HG03342 (cell line): Measurements from ENCODE around the gene TCHP.

ENCODE experiments used
- ATAC-seq: cut with Tn5 transposase; IDR thresholded peaks from one replicate; pipeline ENCODE4 v1.9.1; 2021; ENCODE audit warnings: mild to moderate bottlenecking, moderate library complexity; ENCODE audit not compliant: unreplicated experiment

Gene TCHP

GRCh38 chr12:109932878-109933503 is 32.9 kb downstream of the TCHP start:
- no peak for ATAC-seq

GRCh38 chr12:109934026-109934425 is 34.0 kb downstream of the TCHP start:
- ATAC-seq = no peak

DNA sequence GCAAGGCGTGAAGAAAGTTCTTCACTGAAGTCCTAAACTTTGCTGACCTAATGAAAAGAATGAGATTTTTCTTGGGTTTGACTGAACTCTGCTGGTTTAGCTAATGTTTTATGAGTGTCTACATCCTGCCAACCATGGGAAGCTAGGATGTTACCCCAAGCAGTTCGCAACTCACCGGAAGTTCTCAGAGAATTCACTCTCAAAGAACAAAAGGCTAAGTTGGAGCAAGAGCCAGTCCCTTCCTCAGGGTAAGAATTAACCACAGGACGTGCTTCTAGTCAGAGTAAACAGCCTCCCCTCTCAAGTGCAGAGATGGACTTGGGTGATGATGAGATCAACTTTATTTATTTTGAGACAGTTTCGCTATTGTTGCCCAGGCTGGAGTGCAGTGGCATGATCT is 37.3 kb downstream of the TCHP start:
- no peak for ATAC-seq

GRCh38 chr12:109938947-109939346 is 38.9 kb downstream of the TCHP start:
- ATAC-seq = no peak

DNA sequence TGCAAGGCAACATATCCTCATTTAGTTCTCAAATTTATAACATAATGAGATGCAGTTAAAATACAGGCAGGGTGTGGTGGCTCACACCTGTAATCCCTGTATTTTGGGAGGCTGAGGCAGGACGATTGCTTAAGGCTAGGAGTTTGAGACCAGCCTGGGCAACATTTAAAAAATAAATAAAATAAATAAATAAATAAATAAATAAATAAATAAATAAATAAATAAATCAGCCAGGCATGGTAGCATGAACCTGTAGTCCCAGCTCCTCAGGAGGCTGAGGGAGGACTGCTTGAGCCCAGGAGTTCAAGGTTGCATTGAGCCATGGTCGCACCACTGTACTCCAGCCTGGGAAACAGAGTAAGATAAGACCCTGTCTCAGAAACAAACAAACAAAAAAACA is 39.4 kb downstream of the TCHP start:
- ATAC-seq = no peak

- ATAC-seq = no peak
Observed at GRCh38 chr12:109940339-109940923, 40.4 kb downstream of the TCHP start.

- ATAC-seq = no peak
Observed at GRCh38 chr12:109943811-109944210, 43.7 kb downstream of the TCHP start.

- ATAC-seq = no peak
Observed at GRCh38 chr12:109944561-109945359, 44.7 kb downstream of the TCHP start.

GRCh38 chr12:109946505-109946904 is 46.4 kb downstream of the TCHP start:
- no peak for ATAC-seq

DNA sequence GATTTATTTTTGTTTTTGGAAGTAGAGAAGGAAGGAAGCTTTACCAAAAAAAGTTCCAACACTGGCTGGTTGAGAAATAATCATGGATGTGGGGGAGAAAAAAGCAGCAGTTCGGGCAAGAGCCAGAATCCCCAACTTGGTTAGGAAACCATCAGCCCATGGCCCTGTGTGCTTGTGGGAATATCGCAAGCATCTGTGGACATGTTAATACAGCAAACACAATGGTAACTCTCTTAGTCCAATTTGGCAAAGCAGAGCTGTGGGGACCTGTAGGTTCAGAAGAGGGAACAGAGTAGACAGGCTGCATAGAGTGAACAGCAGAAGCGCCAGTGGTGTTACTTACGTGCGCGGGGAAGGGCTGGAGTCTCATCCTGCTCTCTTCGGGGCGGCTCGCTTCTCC is 46.8 kb downstream of the TCHP start:
- ATAC-seq = no peak

DNA sequence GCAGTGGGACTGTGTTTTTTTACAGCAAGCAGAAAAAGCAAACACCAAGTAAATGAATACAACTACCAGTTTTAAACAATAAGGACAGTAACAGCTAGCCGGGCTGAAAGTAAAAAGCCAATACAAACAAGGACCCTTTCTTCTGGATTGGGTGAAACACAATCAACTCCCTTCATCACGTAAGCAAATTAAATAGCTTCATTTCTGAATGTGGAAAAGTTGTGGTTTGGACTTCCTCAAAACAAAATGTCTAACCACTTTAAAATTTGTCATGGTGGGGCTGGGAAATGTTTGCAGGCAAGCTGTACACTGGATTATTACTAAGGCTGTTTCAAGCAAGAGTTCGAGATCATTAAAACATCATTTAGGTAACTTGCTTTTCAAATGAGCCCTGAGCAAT is 47.4 kb downstream of the TCHP start:
- ATAC-seq = no peak

DNA sequence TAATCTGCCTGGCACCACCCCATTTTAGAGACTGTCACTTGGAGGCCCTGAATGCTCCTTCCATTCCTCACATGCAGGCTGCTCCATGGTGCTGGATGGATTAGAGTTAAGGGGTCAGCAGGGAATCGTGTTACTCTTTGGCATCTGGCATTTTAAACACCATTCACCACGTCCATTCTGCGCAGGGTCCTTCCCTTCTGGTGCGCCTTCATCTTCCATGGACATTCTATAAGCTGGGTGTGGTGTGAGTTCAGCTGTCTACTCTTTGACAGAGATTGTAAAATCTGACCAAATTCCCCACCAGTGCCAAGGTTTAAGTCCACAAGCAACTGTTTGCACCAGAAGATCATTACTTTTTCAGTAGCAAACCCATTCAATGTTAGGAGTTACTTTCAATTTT is 48.3 kb downstream of the TCHP start:
- no peak for ATAC-seq

GRCh38 chr12:109949089-109949488 is 49.0 kb downstream of the TCHP start:
- ATAC-seq = no peak

DNA sequence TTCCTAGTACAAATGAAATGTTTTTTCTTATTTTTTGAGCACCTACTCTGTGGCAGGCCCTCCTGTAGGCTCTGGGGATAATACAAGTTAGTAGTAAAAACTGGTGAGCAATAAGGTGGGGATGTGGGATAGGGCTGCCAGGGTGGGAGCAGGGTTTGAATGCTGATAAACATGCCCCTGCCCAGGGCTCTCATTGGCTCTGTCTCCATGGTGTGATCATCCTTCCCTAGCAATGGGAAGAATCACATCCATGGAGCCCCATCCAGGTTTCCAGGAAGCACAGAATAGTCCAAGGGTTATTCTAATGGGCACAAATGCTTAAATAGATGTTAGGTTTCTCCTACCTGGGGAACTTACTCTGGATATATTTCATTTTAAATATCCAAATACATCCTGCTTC is 50.6 kb downstream of the TCHP start:
- no peak for ATAC-seq

DNA sequence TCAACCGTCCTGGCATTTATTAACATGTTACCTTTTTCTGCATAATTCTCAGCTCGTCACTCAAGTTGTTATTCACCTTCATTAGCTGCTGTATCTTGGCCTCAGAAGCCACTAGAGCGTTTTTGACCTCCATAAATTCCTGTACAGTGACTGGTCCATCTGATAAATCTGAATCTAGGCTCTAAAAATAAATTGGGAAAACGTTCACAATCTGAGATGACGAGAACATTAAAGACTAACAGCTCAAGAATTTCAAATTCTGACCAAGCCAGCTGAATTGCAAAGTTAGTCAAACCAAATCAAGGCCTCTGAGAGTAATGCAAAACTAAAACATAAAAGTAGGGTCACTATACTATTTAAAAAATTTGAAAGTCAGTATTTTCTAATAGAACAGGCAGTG is 51.1 kb downstream of the TCHP start:
- ATAC-seq = no peak

GRCh38 chr12:109951751-109952150 is 51.7 kb downstream of the TCHP start:
- no peak for ATAC-seq

- no peak for ATAC-seq
Observed at GRCh38 chr12:109952160-109952858, 52.2 kb downstream of the TCHP start.

DNA sequence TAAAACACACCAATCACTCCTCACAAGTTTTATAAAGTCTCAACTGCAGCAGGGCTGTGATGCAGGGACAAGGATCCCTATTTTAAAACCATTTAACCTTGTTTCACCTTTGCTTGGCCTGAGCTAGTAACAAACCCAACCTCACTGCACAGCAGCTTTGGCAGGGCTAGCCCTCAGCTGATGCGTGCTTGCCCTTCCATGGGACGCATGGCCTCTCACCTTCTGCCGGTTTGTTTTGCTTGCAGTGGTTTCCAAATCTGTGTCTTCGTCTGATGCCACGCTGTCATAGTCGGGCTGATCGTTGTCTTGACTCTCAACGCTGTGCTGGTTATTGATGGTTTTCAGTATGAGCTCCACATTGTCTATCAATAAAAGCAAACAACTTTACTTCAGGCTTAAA is 52.8 kb downstream of the TCHP start:
- no peak for ATAC-seq

DNA sequence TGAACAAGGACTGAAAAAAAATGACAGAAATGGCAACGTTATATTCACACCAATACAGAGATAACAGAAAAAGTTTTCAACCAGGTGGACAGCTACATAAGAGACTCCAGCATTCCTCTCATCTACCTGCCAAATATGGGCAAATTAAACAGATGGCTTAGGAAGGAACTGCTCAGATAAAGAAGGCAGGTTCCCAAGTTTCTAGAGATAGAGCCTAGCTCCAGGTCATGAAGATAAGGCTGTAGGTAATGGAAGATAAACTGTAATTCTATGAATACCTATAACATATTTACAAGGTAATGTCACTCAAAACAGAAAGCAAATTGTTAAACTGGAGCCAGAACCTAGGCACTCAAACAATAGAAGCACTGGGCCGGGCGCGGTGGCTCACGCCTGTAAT is 53.6 kb downstream of the TCHP start:
- no peak for ATAC-seq

GRCh38 chr12:109958374-109958773 is 58.3 kb downstream of the TCHP start:
- ATAC-seq = no peak

GRCh38 chr12:109959411-109960093 is 59.5 kb downstream of the TCHP start:
- ATAC-seq = no peak
